ENCODE measurements around the gene SIK3.

SIK3 gene

DNA sequence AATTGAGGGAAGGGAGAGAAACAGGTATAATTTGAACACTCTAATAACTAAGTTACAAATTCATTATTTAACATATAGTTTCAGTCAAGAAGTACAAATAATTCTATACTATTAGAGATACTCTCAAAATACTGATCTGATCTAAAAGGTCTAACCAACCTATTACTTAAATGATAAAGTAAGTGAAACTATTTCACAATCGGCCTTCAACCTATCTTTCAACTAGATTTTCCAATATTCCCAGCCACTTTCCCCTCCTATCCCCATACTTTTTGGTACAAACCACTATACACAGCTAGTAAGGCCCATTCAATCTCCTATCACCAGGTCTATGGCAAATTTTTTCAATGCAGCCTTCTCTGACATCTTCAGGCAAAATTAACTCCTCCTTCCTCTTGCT, 106.7 kb downstream of the SIK3 start:
- Histone ChIP-seq H3K18ac (ENCODE audit: low read length) (no peak overlapping the region), H3K4ac (ENCODE audit: low read depth, low read length) (no peak overlapping the region), H3K36me3 (ENCODE audit: control insufficient read depth, insufficient read depth, low read length) (no peaks in the 10 kb centered on the region), H3K4me1 (ENCODE audit: control insufficient read depth, low read depth, low read length) (peaks cover 2% of the 10 kb centered on the region), H4K8ac (ENCODE audit: low read depth, low read length) (no peak overlapping the region), H2BK120ac (ENCODE audit: low read depth, low read length) (no peak overlapping the region), H3K79me1 (ENCODE audit: low read length) (peaks cover 7% of the 10 kb centered on the region), H3K9ac (ENCODE audit: low read length) (no peak overlapping the region), H3K79me2 (ENCODE audit: control insufficient read depth, insufficient read depth, low read length) (peaks cover 4% of the 10 kb centered on the region), H3K56ac (ENCODE audit: low read length) (no peak overlapping the region), H3K4me2 (ENCODE audit: low read length) (no peak overlapping the region), H2AK5ac (ENCODE audit: low read length) (no peak overlapping the region), H4K5ac (ENCODE audit: low read length) (no peak overlapping the region), H2BK5ac (ENCODE audit: low read length) (no peak overlapping the region), H3K27me3 (ENCODE audit: insufficient read depth, low read length, poor library complexity) (no peaks in the 10 kb centered on the region), H3K4me3 (ENCODE audit: low read length) (no peak overlapping the region), H2BK15ac (replicated peaks; ENCODE audit: low read depth) (no peak overlapping the region), H3K23ac (ENCODE audit: low read length) (no peak overlapping the region), H3K27ac (ENCODE audit: low read depth, low read length) (no peak overlapping the region)
- DNase-seq = no peak
- no CpG with 5 or more reads among the region's 1 CpG for WGBS (ENCODE audit: extremely low coverage, insufficient coverage, low lambda C conversion rate)

GRCh38 chr11:116990811-116991210, 107.4 kb downstream of the SIK3 start:
- Histone ChIP-seq H3K36me3 (ENCODE audit: control insufficient read depth, insufficient read depth, low read length) (no peaks in the 10 kb centered on the region), H3K23ac (ENCODE audit: low read length) (no peak overlapping the region), H4K5ac (ENCODE audit: low read length) (no peak overlapping the region), H4K8ac (ENCODE audit: low read depth, low read length) (no peak overlapping the region), H3K18ac (ENCODE audit: low read length) (no peak overlapping the region), H3K4me3 (ENCODE audit: low read length) (no peak overlapping the region), H3K79me1 (ENCODE audit: low read length) (peaks cover 8% of the 10 kb centered on the region), H3K27ac (ENCODE audit: low read depth, low read length) (no peak overlapping the region), H3K27me3 (ENCODE audit: insufficient read depth, low read length, poor library complexity) (no peaks in the 10 kb centered on the region), H2BK15ac (replicated peaks; ENCODE audit: low read depth) (no peak overlapping the region), H3K56ac (ENCODE audit: low read length) (no peak overlapping the region), H3K9ac (ENCODE audit: low read length) (no peak overlapping the region), H3K4me1 (ENCODE audit: control insufficient read depth, low read depth, low read length) (peaks cover 2% of the 10 kb centered on the region), H2BK5ac (ENCODE audit: low read length) (no peak overlapping the region), H3K79me2 (ENCODE audit: control insufficient read depth, insufficient read depth, low read length) (peaks cover 4% of the 10 kb centered on the region), H2BK120ac (ENCODE audit: low read depth, low read length) (no peak overlapping the region), H3K4me2 (ENCODE audit: low read length) (no peak overlapping the region), H2AK5ac (ENCODE audit: low read length) (no peak overlapping the region), H3K4ac (ENCODE audit: low read depth, low read length) (no peak overlapping the region)
- no peak for DNase-seq
- WGBS (ENCODE audit: extremely low coverage, insufficient coverage, low lambda C conversion rate) = no CpG with 5 or more reads among the region's 1 CpG

GRCh38 chr11:116990061-116990473, 108.2 kb downstream of the SIK3 start:
- Histone ChIP-seq H2AK5ac (ENCODE audit: low read length) (no peak overlapping the region), H3K79me1 (ENCODE audit: low read length) (peaks cover 8% of the 10 kb centered on the region), H2BK15ac (replicated peaks; ENCODE audit: low read depth) (no peak overlapping the region), H3K56ac (ENCODE audit: low read length) (no peak overlapping the region), H4K5ac (ENCODE audit: low read length) (no peak overlapping the region), H2BK5ac (ENCODE audit: low read length) (no peak overlapping the region), H2BK120ac (ENCODE audit: low read depth, low read length) (no peak overlapping the region), H3K4me2 (ENCODE audit: low read length) (no peak overlapping the region), H3K4ac (ENCODE audit: low read depth, low read length) (no peak overlapping the region), H3K27ac (ENCODE audit: low read depth, low read length) (no peak overlapping the region), H3K27me3 (ENCODE audit: insufficient read depth, low read length, poor library complexity) (no peaks in the 10 kb centered on the region), H3K79me2 (ENCODE audit: control insufficient read depth, insufficient read depth, low read length) (peaks cover 4% of the 10 kb centered on the region), H3K23ac (ENCODE audit: low read length) (no peak overlapping the region), H3K4me3 (ENCODE audit: low read length) (no peak overlapping the region), H3K4me1 (ENCODE audit: control insufficient read depth, low read depth, low read length) (peaks cover 2% of the 10 kb centered on the region), H3K18ac (ENCODE audit: low read length) (no peak overlapping the region), H3K9ac (ENCODE audit: low read length) (no peak overlapping the region), H3K36me3 (ENCODE audit: control insufficient read depth, insufficient read depth, low read length) (no peaks in the 10 kb centered on the region), H4K8ac (ENCODE audit: low read depth, low read length) (no peak overlapping the region)
- no CpG with 5 or more reads among the region's 4 CpGs for WGBS (ENCODE audit: extremely low coverage, insufficient coverage, low lambda C conversion rate)
- no peak for DNase-seq

DNA sequence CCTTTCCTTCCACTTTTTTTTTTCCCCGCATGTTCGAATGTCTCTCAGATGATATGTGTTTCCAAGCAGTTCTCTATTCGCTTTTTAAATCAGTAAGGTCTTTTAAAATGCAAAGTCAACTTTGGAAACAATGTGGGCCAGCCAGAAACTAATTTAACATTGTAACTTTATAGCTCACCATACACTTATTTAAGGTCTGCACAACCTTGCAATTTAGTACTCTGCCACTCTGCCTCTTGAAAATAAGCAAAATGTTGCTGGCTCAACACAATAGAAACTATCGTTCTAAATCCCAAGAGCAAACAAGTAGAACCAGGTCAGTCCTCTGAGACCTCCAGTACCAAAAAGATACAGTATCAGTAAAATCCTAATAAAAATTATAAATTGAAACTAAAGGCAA, 109.0 kb downstream of the SIK3 start:
- Histone ChIP-seq H3K27me3 (ENCODE audit: insufficient read depth, low read length, poor library complexity) (no peaks in the 10 kb centered on the region), H3K79me2 (ENCODE audit: control insufficient read depth, insufficient read depth, low read length) (peaks cover 4% of the 10 kb centered on the region), H3K79me1 (ENCODE audit: low read length) (peaks cover 8% of the 10 kb centered on the region), H3K27ac (ENCODE audit: low read depth, low read length) (no peak overlapping the region), H3K56ac (ENCODE audit: low read length) (no peak overlapping the region), H3K9ac (ENCODE audit: low read length) (no peak overlapping the region), H2BK5ac (ENCODE audit: low read length) (no peak overlapping the region), H4K8ac (ENCODE audit: low read depth, low read length) (no peak overlapping the region), H3K23ac (ENCODE audit: low read length) (no peak overlapping the region), H3K4me1 (ENCODE audit: control insufficient read depth, low read depth, low read length) (peaks cover 2% of the 10 kb centered on the region), H4K5ac (ENCODE audit: low read length) (no peak overlapping the region), H3K4me3 (ENCODE audit: low read length) (no peak overlapping the region), H3K18ac (ENCODE audit: low read length) (no peak overlapping the region), H3K4me2 (ENCODE audit: low read length) (no peak overlapping the region), H3K36me3 (ENCODE audit: control insufficient read depth, insufficient read depth, low read length) (no peaks in the 10 kb centered on the region), H2BK120ac (ENCODE audit: low read depth, low read length) (no peak overlapping the region), H2AK5ac (ENCODE audit: low read length) (no peak overlapping the region), H3K4ac (ENCODE audit: low read depth, low read length) (no peak overlapping the region), H2BK15ac (replicated peaks; ENCODE audit: low read depth) (no peak overlapping the region)
- no CpG with 5 or more reads among the region's 4 CpGs for WGBS (ENCODE audit: extremely low coverage, insufficient coverage, low lambda C conversion rate)
- DNase-seq = no peak

- no peaks in the 10 kb centered on the region for H3K27me3 ChIP-seq (ENCODE audit: insufficient read depth, low read length, poor library complexity)
- no peak overlapping the region for H3K56ac ChIP-seq (ENCODE audit: low read length)
- H3K27ac ChIP-seq (ENCODE audit: low read depth, low read length) = no peak overlapping the region
- no peak overlapping the region for H2BK5ac ChIP-seq (ENCODE audit: low read length)
- H3K79me2 ChIP-seq (ENCODE audit: control insufficient read depth, insufficient read depth, low read length) = no peaks in the 10 kb centered on the region
- no peak overlapping the region for H2BK15ac ChIP-seq (replicated peaks; ENCODE audit: low read depth)
- peaks cover 2% of the 10 kb centered on the region for H3K4me1 ChIP-seq (ENCODE audit: control insufficient read depth, low read depth, low read length)
- no peak overlapping the region for H3K9ac ChIP-seq (ENCODE audit: low read length)
- H2AK5ac ChIP-seq (ENCODE audit: low read length) = no peak overlapping the region
- no CpG with 5 or more reads among the region's 2 CpGs for WGBS (ENCODE audit: extremely low coverage, insufficient coverage, low lambda C conversion rate)
- no peak overlapping the region for H2BK120ac ChIP-seq (ENCODE audit: low read depth, low read length)
- H3K36me3 ChIP-seq (ENCODE audit: control insufficient read depth, insufficient read depth, low read length) = no peaks in the 10 kb centered on the region
- H4K8ac ChIP-seq (ENCODE audit: low read depth, low read length) = no peak overlapping the region
- no peak overlapping the region for H3K18ac ChIP-seq (ENCODE audit: low read length)
- no peak overlapping the region for H3K4me2 ChIP-seq (ENCODE audit: low read length)
- no peak overlapping the region for H3K4ac ChIP-seq (ENCODE audit: low read depth, low read length)
- H4K5ac ChIP-seq (ENCODE audit: low read length) = no peak overlapping the region
- no peak overlapping the region for H3K23ac ChIP-seq (ENCODE audit: low read length)
- DNase-seq = no peak
- H3K79me1 ChIP-seq (ENCODE audit: low read length) = peaks cover 5% of the 10 kb centered on the region
- no peak overlapping the region for H3K4me3 ChIP-seq (ENCODE audit: low read length)
Measured at GRCh38 chr11:116986521-116987105, 111.6 kb downstream of the SIK3 start.

- H2AK5ac ChIP-seq (ENCODE audit: low read length) = no peak overlapping the region
- no peak overlapping the region for H3K4ac ChIP-seq (ENCODE audit: low read depth, low read length)
- no peak overlapping the region for H3K4me3 ChIP-seq (ENCODE audit: low read length)
- H2BK5ac ChIP-seq (ENCODE audit: low read length) = no peak overlapping the region
- H3K4me1 ChIP-seq (ENCODE audit: control insufficient read depth, low read depth, low read length) = no peaks in the 10 kb centered on the region
- no peak overlapping the region for H3K27ac ChIP-seq (ENCODE audit: low read depth, low read length)
- no peaks in the 10 kb centered on the region for H3K36me3 ChIP-seq (ENCODE audit: control insufficient read depth, insufficient read depth, low read length)
- H3K9ac ChIP-seq (ENCODE audit: low read length) = no peak overlapping the region
- H3K23ac ChIP-seq (ENCODE audit: low read length) = no peak overlapping the region
- no peak overlapping the region for H4K8ac ChIP-seq (ENCODE audit: low read depth, low read length)
- no peaks in the 10 kb centered on the region for H3K27me3 ChIP-seq (ENCODE audit: insufficient read depth, low read length, poor library complexity)
- no peak overlapping the region for H2BK120ac ChIP-seq (ENCODE audit: low read depth, low read length)
- H3K79me2 ChIP-seq (ENCODE audit: control insufficient read depth, insufficient read depth, low read length) = no peaks in the 10 kb centered on the region
- no peak overlapping the region for H4K5ac ChIP-seq (ENCODE audit: low read length)
- no peak overlapping the region for H3K18ac ChIP-seq (ENCODE audit: low read length)
- no peak overlapping the region for H2BK15ac ChIP-seq (replicated peaks; ENCODE audit: low read depth)
- no peak for DNase-seq
- H3K4me2 ChIP-seq (ENCODE audit: low read length) = no peak overlapping the region
- H3K79me1 ChIP-seq (ENCODE audit: low read length) = peaks cover 3% of the 10 kb centered on the region
- H3K56ac ChIP-seq (ENCODE audit: low read length) = no peak overlapping the region
- no CpG with 5 or more reads among the region's 6 CpGs for WGBS (ENCODE audit: extremely low coverage, insufficient coverage, low lambda C conversion rate)
Measured at GRCh38 chr11:116984589-116984988, 113.6 kb downstream of the SIK3 start.

All from mesendoderm (in vitro differentiated cells).